AG09309 (cell line): ENCODE results near the gene ESRRG.

Experiments
- DNase-seq: peaks from one replicate; pipeline ENCODE4 v3.0.0-alpha.2; 2010; ENCODE audit warnings: low read depth
- H3K4me3 ChIP-seq: 2 replicates; pipeline ENCODE4 v1.5.1; 2011; ENCODE audit warnings: mild to moderate bottlenecking, low read depth, low read length, moderate library complexity; ENCODE audit not compliant: control insufficient read depth
- CTCF ChIP-seq: IDR thresholded peaks from 2 replicates; pipeline ENCODE4 v1.5.1; 2011; ENCODE audit warnings: mild to moderate bottlenecking, low read depth, low read length, inconsistent platforms; ENCODE audit not compliant: insufficient read depth, control insufficient read depth; ENCODE audit errors: missing control alignments

Gene ESRRG

GRCh38 chr1:216464489-216464888, 258.7 kb downstream of the ESRRG start:
- no peak for TF ChIP-seq CTCF
- DNase-seq = peak; percentile 35
- no peak overlapping the region for H3K4me3 ChIP-seq

DNA sequence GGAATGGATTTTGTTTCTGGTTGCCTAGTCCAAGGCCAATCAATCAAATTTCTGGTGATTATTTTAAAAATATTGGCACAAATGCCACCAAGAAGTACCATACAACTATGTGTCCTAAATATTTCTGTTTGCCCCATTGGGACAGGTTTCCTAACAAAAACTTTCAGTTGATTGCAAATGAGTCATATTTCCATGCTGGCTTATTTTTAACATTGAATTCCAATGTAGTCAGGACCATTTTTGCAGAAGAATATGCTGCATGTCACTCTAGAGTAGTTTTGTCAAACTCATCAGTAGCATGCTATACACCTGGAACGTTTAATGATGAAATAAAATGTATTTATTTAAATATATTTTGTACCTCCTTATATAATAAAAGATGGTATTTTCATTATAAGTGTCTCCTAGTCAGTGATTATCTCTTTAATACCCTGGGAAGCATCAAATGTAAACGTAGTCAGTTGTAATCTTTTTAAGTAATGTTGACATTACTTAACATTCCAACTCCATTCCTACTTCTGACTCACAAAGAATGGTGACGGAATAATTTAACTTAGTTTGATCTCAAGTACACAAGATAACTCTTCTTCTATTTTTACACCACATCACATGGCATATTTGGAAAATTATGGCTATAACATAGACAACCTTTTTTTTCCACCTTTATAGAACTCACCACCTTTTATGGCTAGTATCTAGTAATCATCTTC, 261.0 kb downstream of the ESRRG start:
- no peak overlapping the region for H3K4me3 ChIP-seq
- no peak for DNase-seq
- no peak for TF ChIP-seq CTCF

DNA sequence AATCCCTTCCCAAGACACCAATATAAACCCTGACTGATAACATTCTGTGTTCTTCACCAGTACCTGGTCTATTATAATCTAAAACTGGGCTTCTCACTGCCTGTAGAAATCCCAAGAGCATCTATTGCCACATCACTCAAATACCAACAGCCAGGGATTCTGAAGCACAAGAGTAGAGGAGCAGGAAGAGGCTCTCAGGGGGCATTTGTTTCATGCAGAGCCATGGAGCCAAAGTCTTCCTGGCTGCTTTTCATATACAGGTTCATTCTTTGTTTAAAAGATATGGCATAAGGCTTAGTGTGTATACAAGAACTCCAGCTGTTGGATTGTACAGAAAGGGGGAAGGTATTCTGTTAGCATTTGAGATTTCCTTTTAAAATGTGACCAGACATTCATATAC, 261.8 kb downstream of the ESRRG start:
- DNase-seq = no peak
- TF ChIP-seq CTCF = no peak
- H3K4me3 ChIP-seq = no peak overlapping the region

GRCh38 chr1:216459651-216460207, 263.5 kb downstream of the ESRRG start:
- no peak overlapping the region for H3K4me3 ChIP-seq
- no peak for DNase-seq
- no peak for TF ChIP-seq CTCF

- TF ChIP-seq CTCF = no peak
- no peak for DNase-seq
- H3K4me3 ChIP-seq = no peak overlapping the region
Observed at GRCh38 chr1:216458812-216459211, 264.4 kb downstream of the ESRRG start.

- TF ChIP-seq CTCF = no peak
- DNase-seq = no peak
- no peak overlapping the region for H3K4me3 ChIP-seq
Observed at GRCh38 chr1:216457356-216457755, 265.9 kb downstream of the ESRRG start.
